Keratinocyte (primary cell): ENCODE results near the gene PLS1. TPM values are rescaled to one million over a fixed set of nuclear protein-coding genes. Genes with fewer than 3 reads are reported as not detected.
A peak's percentile ranks its signal among the peaks of the same experiment; 100 is the strongest.

ENCODE experiments used
- DNase-seq: peaks from one replicate; pipeline ENCODE4 v3.0.0-alpha.2; 2011; ENCODE audit warnings: low read depth, missing footprints, low spot score
- FAIRE-seq: peaks from 2 replicates; lab custom pipeline; 2011; peaks lifted over from hg19 to GRCh38; lab: Jason Lieb, UNC
- H2AFZ ChIP-seq: 2 replicates; pipeline ENCODE4 v1.6.0; 2012; ENCODE audit warnings: low read length, control low read depth, inconsistent platforms; ENCODE audit not compliant: control insufficient read depth
- H3K27ac ChIP-seq: 2 replicates; pipeline ENCODE4 v1.5.1; 2011; ENCODE audit warnings: low read length; ENCODE audit not compliant: control insufficient read depth, insufficient read depth
- H3K27me3 ChIP-seq: 3 replicates; pipeline ENCODE4 v1.6.0; 2011; ENCODE audit warnings: low read length; ENCODE audit not compliant: control insufficient read depth, insufficient read depth; ENCODE audit errors: extremely low read depth
- H3K36me3 ChIP-seq, 2 experiments: 2 replicates in 1 of 2; 3 replicates in 1 of 2; pipeline ENCODE4 v1.5.1; 2011; ENCODE audit warnings: low read length in 2 of 2, mild to moderate bottlenecking in 1 of 2; ENCODE audit not compliant: control insufficient read depth in 2 of 2, insufficient read depth in 2 of 2; ENCODE audit errors: extremely low read depth in 1 of 2
- H3K4me1 ChIP-seq: 3 replicates; pipeline ENCODE4 v1.5.1; 2011; ENCODE audit warnings: low read length; ENCODE audit not compliant: control insufficient read depth, insufficient read depth; ENCODE audit errors: extremely low read depth
- H3K4me2 ChIP-seq: 3 replicates; pipeline ENCODE4 v1.6.0; 2011; ENCODE audit warnings: low read depth, low read length; ENCODE audit not compliant: control insufficient read depth, insufficient read depth; ENCODE audit errors: extremely low read depth
- H3K4me3 ChIP-seq, 3 experiments: fragments of 200-600 bp in 1 of 3; sonication (generic) in 1 of 3; 2 replicates in 2 of 3; 3 replicates in 1 of 3; pipeline ENCODE4 v1.5.1; 2011 to 2016; ENCODE audit warnings: low read length in 3 of 3, mild to moderate bottlenecking in 3 of 3, control low read depth in 2 of 3, inconsistent platforms in 1 of 3, low read depth in 1 of 3, mixed read lengths in 1 of 3, mixed run types in 1 of 3, moderate library complexity in 1 of 3; ENCODE audit not compliant: control insufficient read depth in 2 of 3, insufficient read depth in 2 of 3; ENCODE audit errors: extremely low read depth in 1 of 3
- H3K79me2 ChIP-seq: 2 replicates; pipeline ENCODE4 v1.6.0; 2012; ENCODE audit warnings: low read length; ENCODE audit not compliant: control insufficient read depth, insufficient read depth
- H3K9ac ChIP-seq: 3 replicates; pipeline ENCODE4 v1.6.0; 2011; ENCODE audit warnings: low read length; ENCODE audit not compliant: control insufficient read depth, insufficient read depth; ENCODE audit errors: extremely low read depth
- H3K9me1 ChIP-seq: 3 replicates; pipeline ENCODE4 v1.6.0; 2011; ENCODE audit warnings: low read length; ENCODE audit not compliant: control insufficient read depth, insufficient read depth; ENCODE audit errors: extremely low read depth
- H3K9me3 ChIP-seq: 2 replicates; pipeline ENCODE4 v1.5.1; 2012; ENCODE audit warnings: low read depth, low read length; ENCODE audit not compliant: control insufficient read depth
- H4K20me1 ChIP-seq: 3 replicates; pipeline ENCODE4 v1.6.0; 2011; ENCODE audit warnings: low read length; ENCODE audit not compliant: control insufficient read depth, insufficient read depth; ENCODE audit errors: extremely low read depth
- CTCF ChIP-seq, 3 experiments: IDR thresholded peaks in 1 of 3; conservative IDR thresholded peaks in 1 of 3; optimal IDR thresholded peaks in 1 of 3; 2 replicates in 2 of 3; 3 replicates in 1 of 3; pipeline versions ENCODE3 to v1.5.1; 2011; ENCODE audit warnings: low read length in 3 of 3, mild to moderate bottlenecking in 3 of 3, moderate library complexity in 2 of 3, control low read depth in 1 of 3, inconsistent platforms in 1 of 3; ENCODE audit not compliant: insufficient read depth in 2 of 3; ENCODE audit errors: extremely low read depth in 1 of 3
- EZH2 ChIP-seq: IDR thresholded peaks from one replicate; pipeline ENCODE4 v1.6.1; 2012; ENCODE audit warnings: inconsistent platforms, mild to moderate bottlenecking, low read length, moderate library complexity
- dilution Hi-C: fragments of 300-500 bp; cut with MboI; formaldehyde crosslinking; loops from one replicate; pipeline ENCODE4 v1.7.0; 2020; ENCODE audit warnings: low sequenced_read_pairs; ENCODE audit not compliant: extremely low pct_ligation_motif_present
- polyA plus RNA-seq, 5 experiments: library from polyadenylated mRNA; depleted of rRNA in 3 of 5; stranded (reverse) in 3 of 5; stranded (forward) in 1 of 5; unstranded in 1 of 5; fragments of >200 nt; gene quantifications; 1 replicate in 1 of 5; 2 replicates in 3 of 5; 3 replicates in 1 of 5; pipeline versions ENCODE4 v1.2.1 to v1.2.3, GENCODE V29; 2011 to 2012; ENCODE audit warnings: missing spikeins in 2 of 5, low read depth in 1 of 5, low replicate concordance in 1 of 5

PLS1 gene
- polyA plus RNA-seq, 1 donor (not counting 4 experiments of a cell fraction or from before 2014, with no cell fraction given), result 13.9 TPM

- dilution Hi-C loops, result no loop called here
- TF ChIP-seq CTCF (optimal IDR thresholded peaks at IDR 0.05 in 1 of 3, IDR thresholded peaks at IDR 0.05 in 1 of 3, conservative IDR thresholded peaks at IDR 0.05 in 1 of 3; ENCODE audit: extremely low read depth in 1 of 3, insufficient read depth in 2 of 3, low read length in 3 of 3) (no peak), EZH2 (no peak)
- H3K4me3 ChIP-seq, result peak overlapping the region; percentile 56 to 95 (median 85)
- peak overlapping the region; percentile 99 for H2AFZ ChIP-seq
- no peaks in the 10 kb centered on the region for H4K20me1 ChIP-seq
- peak; percentile 62 for DNase-seq
- H3K4me2 ChIP-seq, result peak overlapping the region; percentile 95
- no peaks in the 10 kb centered on the region for H3K9me3 ChIP-seq
- H3K9me1 ChIP-seq, result no peaks in the 10 kb centered on the region
- FAIRE-seq, result peak; percentile 78
- peaks cover 21% of the 10 kb centered on the region for H3K4me1 ChIP-seq
- H3K9ac ChIP-seq, result peak overlapping the region; percentile 80
- no peaks in the 10 kb centered on the region for H3K27me3 ChIP-seq
- H3K79me2 ChIP-seq, result peaks cover 7% of the 10 kb centered on the region
- no peaks in the 10 kb centered on the region for H3K36me3 ChIP-seq
- peak overlapping the region; percentile 80 for H3K27ac ChIP-seq
Measured at GRCh38 chr3:142595581-142595950, 627 bp upstream of the PLS1 start.

- Histone ChIP-seq H3K27ac (peak overlapping the region; percentile 29), H3K4me2 (peak overlapping the region; percentile 95), H3K79me2 (peaks cover 7% of the 10 kb centered on the region), H3K36me3 (no peaks in the 10 kb centered on the region), H3K4me1 (peaks cover 21% of the 10 kb centered on the region), H4K20me1 (no peaks in the 10 kb centered on the region), H2AFZ (peak overlapping the region; percentile 85), H3K9ac (peak overlapping the region; percentile 80), H3K9me3 (no peaks in the 10 kb centered on the region), H3K9me1 (no peaks in the 10 kb centered on the region), H3K27me3 (no peaks in the 10 kb centered on the region), H3K4me3 (peak overlapping the region; percentile 56 to 95 (median 85))
- TF ChIP-seq CTCF (optimal IDR thresholded peaks at IDR 0.05 in 1 of 3, IDR thresholded peaks at IDR 0.05 in 1 of 3, conservative IDR thresholded peaks at IDR 0.05 in 1 of 3; ENCODE audit: extremely low read depth in 1 of 3, insufficient read depth in 2 of 3, low read length in 3 of 3) (no peak), EZH2 (no peak)
- DNase-seq (no peak), FAIRE-seq (no peak)
- dilution Hi-C loops, result no loop called here
Measured at GRCh38 chr3:142596726-142597088, 514 bp downstream of the PLS1 start.
